NCI-H524 (cell line): ENCODE measurements around the gene HDHD5.

ENCODE experiments used
- DNase-seq, 2 experiments: peaks; one replicate each; lab custom pipeline; 2025; lab: John Stamatoyannopoulos, UW

HDHD5 gene

GRCh38 chr22:17120281-17120680 lies 38.8 kb downstream of the HDHD5 start:
- DNase-seq: no peak

- no peak for DNase-seq
Observed at GRCh38 chr22:17119481-17120202, 39.4 kb downstream of the HDHD5 start.

GRCh38 chr22:17118342-17118741 lies 40.7 kb downstream of the HDHD5 start:
- no peak for DNase-seq

GRCh38 chr22:17117890-17118289 lies 41.2 kb downstream of the HDHD5 start:
- no peak for DNase-seq

- no peak for DNase-seq
Observed at GRCh38 chr22:17117400-17117799, 41.7 kb downstream of the HDHD5 start.

- DNase-seq: no peak
Observed at GRCh38 chr22:17116572-17117330, 42.3 kb downstream of the HDHD5 start.

GRCh38 chr22:17115945-17116565 lies 43.0 kb downstream of the HDHD5 start:
- DNase-seq: no peak

GRCh38 chr22:17115236-17115635 lies 43.8 kb downstream of the HDHD5 start:
- no peak for DNase-seq

- DNase-seq: no peak
Observed at GRCh38 chr22:17114898-17115235, 44.2 kb downstream of the HDHD5 start.

- DNase-seq: no peak
Observed at GRCh38 chr22:17114173-17114897, 44.7 kb downstream of the HDHD5 start.

- DNase-seq: no peak
Observed at GRCh38 chr22:17113600-17113999, 45.5 kb downstream of the HDHD5 start.

- no peak for DNase-seq
Observed at GRCh38 chr22:17112491-17113042, 46.5 kb downstream of the HDHD5 start.

- no peak for DNase-seq
Observed at GRCh38 chr22:17110791-17111550, 48.1 kb downstream of the HDHD5 start.

- DNase-seq: no peak
Observed at GRCh38 chr22:17109976-17110375, 49.1 kb downstream of the HDHD5 start.

- DNase-seq: no peak
Observed at GRCh38 chr22:17109113-17109865, 49.8 kb downstream of the HDHD5 start.

- no peak for DNase-seq
Observed at GRCh38 chr22:17108256-17109112, 50.6 kb downstream of the HDHD5 start.

GRCh38 chr22:17107547-17107810 lies 51.6 kb downstream of the HDHD5 start:
- no peak for DNase-seq

GRCh38 chr22:17106785-17107546 lies 52.1 kb downstream of the HDHD5 start:
- no peak for DNase-seq

- DNase-seq: no peak
Observed at GRCh38 chr22:17106161-17106784, 52.8 kb downstream of the HDHD5 start.
